ENCODE measurements around the gene SV2B.

DNA sequence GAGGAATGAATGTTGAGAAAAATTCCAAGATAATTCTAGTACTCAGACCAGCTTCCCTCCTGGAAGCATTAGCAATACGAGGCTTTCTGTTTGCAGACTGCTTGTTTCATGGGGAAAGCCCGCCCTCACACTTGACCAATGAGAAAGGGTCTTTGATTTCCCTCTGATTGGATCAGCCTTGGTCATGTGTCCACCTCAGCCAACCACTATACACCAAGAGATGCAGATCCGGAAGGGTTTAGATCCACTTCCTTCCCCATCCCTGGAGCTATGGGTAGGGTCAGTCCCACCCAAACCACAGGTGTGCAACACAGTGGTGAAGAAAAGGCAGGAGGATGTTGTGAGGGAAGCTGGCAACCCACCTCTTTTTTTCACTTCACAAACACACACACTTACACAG is 154.7 kb downstream of the SV2B start:
- TF ChIP-seq, protein P1, sequence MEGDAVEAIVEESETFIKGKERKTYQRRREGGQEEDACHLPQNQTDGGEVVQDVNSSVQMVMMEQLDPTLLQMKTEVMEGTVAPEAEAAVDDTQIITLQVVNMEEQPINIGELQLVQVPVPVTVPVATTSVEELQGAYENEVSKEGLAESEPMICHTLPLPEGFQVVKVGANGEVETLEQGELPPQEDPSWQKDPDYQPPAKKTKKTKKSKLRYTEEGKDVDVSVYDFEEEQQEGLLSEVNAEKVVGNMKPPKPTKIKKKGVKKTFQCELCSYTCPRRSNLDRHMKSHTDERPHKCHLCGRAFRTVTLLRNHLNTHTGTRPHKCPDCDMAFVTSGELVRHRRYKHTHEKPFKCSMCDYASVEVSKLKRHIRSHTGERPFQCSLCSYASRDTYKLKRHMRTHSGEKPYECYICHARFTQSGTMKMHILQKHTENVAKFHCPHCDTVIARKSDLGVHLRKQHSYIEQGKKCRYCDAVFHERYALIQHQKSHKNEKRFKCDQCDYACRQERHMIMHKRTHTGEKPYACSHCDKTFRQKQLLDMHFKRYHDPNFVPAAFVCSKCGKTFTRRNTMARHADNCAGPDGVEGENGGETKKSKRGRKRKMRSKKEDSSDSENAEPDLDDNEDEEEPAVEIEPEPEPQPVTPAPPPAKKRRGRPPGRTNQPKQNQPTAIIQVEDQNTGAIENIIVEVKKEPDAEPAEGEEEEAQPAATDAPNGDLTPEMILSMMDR (IDR thresholded peaks at IDR 0.05): no peak
- no peak for TF ChIP-seq POLR2A (IDR thresholded peaks at IDR 0.05)

Data from adrenal gland (tissue), 5 donors.